ACC112 (cell line): ENCODE measurements around the gene MRPL47.

ENCODE experiments used
- H2AFZ ChIP-seq: fragments of 200-600 bp; sonication (generic); one replicate; pipeline ENCODE4 v1.6.0; 2017; ENCODE audit warnings: antibody characterized with exemption, low read length; ENCODE audit not compliant: unreplicated experiment
- H3K27ac ChIP-seq: fragments of 200-600 bp; sonication (generic); 2 replicates; pipeline ENCODE4 v1.5.1; 2014; ENCODE audit warnings: low read depth, mild to moderate bottlenecking, antibody characterized with exemption, low read length, moderate library complexity
- H3K27me3 ChIP-seq: fragments of 200-600 bp; sonication (generic); 2 replicates; pipeline ENCODE4 v1.6.1; 2014; ENCODE audit warnings: mild to moderate bottlenecking, antibody characterized with exemption, low read length, moderate library complexity, mixed read lengths; ENCODE audit not compliant: insufficient read depth
- H3K36me3 ChIP-seq: fragments of 200-600 bp; sonication (generic); 2 replicates; pipeline ENCODE4 v1.6.1; 2016; ENCODE audit warnings: mild to moderate bottlenecking, antibody characterized with exemption, low read length, moderate library complexity, mixed read lengths; ENCODE audit not compliant: insufficient read depth
- H3K4me1 ChIP-seq: fragments of 200-600 bp; sonication (generic); one replicate; pipeline ENCODE4 v1.6.1; 2016; ENCODE audit warnings: low read length, mixed read lengths; ENCODE audit not compliant: insufficient read depth, unreplicated experiment, control insufficient read depth
- H3K4me3 ChIP-seq: fragments of 200-600 bp; sonication (generic); 2 replicates; pipeline ENCODE4 v1.5.1; 2014; ENCODE audit warnings: mild to moderate bottlenecking, low read depth, low read length
- H3K79me2 ChIP-seq: fragments of 200-600 bp; sonication (generic); one replicate; pipeline ENCODE4 v1.6.0; 2016; ENCODE audit warnings: low read length; ENCODE audit not compliant: control insufficient read depth, unreplicated experiment, insufficient read depth

MRPL47 gene

GRCh38 chr3:179624451-179624850, 20.0 kb upstream of the MRPL47 start:
- H3K79me2 ChIP-seq, result no peaks in the 10 kb centered on the region
- H3K27me3 ChIP-seq, result no peaks in the 10 kb centered on the region
- H3K4me3 ChIP-seq, result no peak overlapping the region
- no peak overlapping the region for H3K27ac ChIP-seq
- no peak overlapping the region for H2AFZ ChIP-seq
- H3K36me3 ChIP-seq, result peaks cover 23% of the 10 kb centered on the region
- H3K4me1 ChIP-seq, result no peaks in the 10 kb centered on the region

- no peak overlapping the region for H3K4me3 ChIP-seq
- H3K27ac ChIP-seq, result no peak overlapping the region
- peaks cover 2% of the 10 kb centered on the region for H3K79me2 ChIP-seq
- H3K4me1 ChIP-seq, result no peaks in the 10 kb centered on the region
- H3K27me3 ChIP-seq, result no peaks in the 10 kb centered on the region
- peaks cover 40% of the 10 kb centered on the region for H3K36me3 ChIP-seq
- H2AFZ ChIP-seq, result no peak overlapping the region
Measured at GRCh38 chr3:179622023-179622422, 17.6 kb upstream of the MRPL47 start.

- Histone ChIP-seq H3K79me2 (peaks cover 13% of the 10 kb centered on the region), H3K27me3 (no peaks in the 10 kb centered on the region), H3K36me3 (peaks cover 22% of the 10 kb centered on the region), H2AFZ (no peak overlapping the region), H3K4me3 (no peak overlapping the region), H3K4me1 (peaks cover 21% of the 10 kb centered on the region), H3K27ac (peak overlapping the region; percentile 57)
Measured at GRCh38 chr3:179615458-179616173, 11.2 kb upstream of the MRPL47 start.

GRCh38 chr3:179613807-179614206, 9.4 kb upstream of the MRPL47 start:
- Histone ChIP-seq H3K79me2 (peaks cover 19% of the 10 kb centered on the region), H2AFZ (peak overlapping the region; percentile 11), H3K27ac (peak overlapping the region; percentile 78), H3K4me3 (no peak overlapping the region), H3K27me3 (no peaks in the 10 kb centered on the region), H3K36me3 (peaks cover 19% of the 10 kb centered on the region), H3K4me1 (peaks cover 21% of the 10 kb centered on the region)

GRCh38 chr3:179610066-179610465, 5.6 kb upstream of the MRPL47 start:
- Histone ChIP-seq H3K27ac (no peak overlapping the region), H3K4me1 (peaks cover 19% of the 10 kb centered on the region)

GRCh38 chr3:179608931-179609720, 4.7 kb upstream of the MRPL47 start:
- H3K27ac ChIP-seq, result no peak overlapping the region
- peaks cover 16% of the 10 kb centered on the region for H3K4me1 ChIP-seq
- H3K27me3 ChIP-seq, result no peaks in the 10 kb centered on the region
- peaks cover 48% of the 10 kb centered on the region for H3K79me2 ChIP-seq
- H2AFZ ChIP-seq, result no peak overlapping the region
- H3K36me3 ChIP-seq, result peaks cover 4% of the 10 kb centered on the region
- no peak overlapping the region for H3K4me3 ChIP-seq

More at GRCh38 chr3:179610066-179610465, 5.6 kb upstream of the MRPL47 start:
- Histone ChIP-seq H2AFZ (no peak overlapping the region), H3K27me3 (no peaks in the 10 kb centered on the region), H3K4me3 (no peak overlapping the region), H3K79me2 (peaks cover 43% of the 10 kb centered on the region), H3K36me3 (peaks cover 4% of the 10 kb centered on the region)

- H3K4me3 ChIP-seq, result no peak overlapping the region
- no peaks in the 10 kb centered on the region for H3K27me3 ChIP-seq
- H3K4me1 ChIP-seq, result peaks cover 10% of the 10 kb centered on the region
- H3K79me2 ChIP-seq, result peaks cover 66% of the 10 kb centered on the region
- peaks cover 4% of the 10 kb centered on the region for H3K36me3 ChIP-seq
- H3K27ac ChIP-seq, result no peak overlapping the region
- no peak overlapping the region for H2AFZ ChIP-seq
Measured at GRCh38 chr3:179606534-179607085, 2.2 kb upstream of the MRPL47 start.

- peaks cover 10% of the 10 kb centered on the region for H3K4me1 ChIP-seq
- peak overlapping the region; percentile 81 for H3K27ac ChIP-seq
- peak overlapping the region; percentile 98 for H3K4me3 ChIP-seq
- H3K27me3 ChIP-seq, result no peaks in the 10 kb centered on the region
- H3K36me3 ChIP-seq, result peaks cover 4% of the 10 kb centered on the region
- H3K79me2 ChIP-seq, result peaks cover 59% of the 10 kb centered on the region
- peak overlapping the region; percentile 99 for H2AFZ ChIP-seq
Measured at GRCh38 chr3:179603831-179604230, 607 bp downstream of the MRPL47 start.

GRCh38 chr3:179603321-179603720, 1.1 kb downstream of the MRPL47 start:
- Histone ChIP-seq H3K36me3 (peaks cover 4% of the 10 kb centered on the region), H3K27ac (no peak overlapping the region), H3K79me2 (peaks cover 55% of the 10 kb centered on the region)

GRCh38 chr3:179599531-179599930, 4.9 kb downstream of the MRPL47 start:
- H3K36me3 ChIP-seq, result peaks cover 16% of the 10 kb centered on the region

More at GRCh38 chr3:179603321-179603720, 1.1 kb downstream of the MRPL47 start:
- Histone ChIP-seq H3K27me3 (no peaks in the 10 kb centered on the region), H3K4me3 (peak overlapping the region; percentile 98), H3K4me1 (peaks cover 10% of the 10 kb centered on the region), H2AFZ (no peak overlapping the region)

More at GRCh38 chr3:179599531-179599930, 4.9 kb downstream of the MRPL47 start:
- Histone ChIP-seq H3K4me3 (no peak overlapping the region), H3K4me1 (peaks cover 6% of the 10 kb centered on the region), H3K27me3 (no peaks in the 10 kb centered on the region), H2AFZ (no peak overlapping the region), H3K27ac (no peak overlapping the region), H3K79me2 (peaks cover 28% of the 10 kb centered on the region)
